GM23248 (cell line): ENCODE measurements around the gene TTLL8. TPM values are rescaled to one million over a fixed set of nuclear protein-coding genes. Genes with fewer than 3 reads are reported as not detected.

Experiments used
- DNase-seq: peaks from one replicate; pipeline ENCODE4 v3.0.0-alpha.2; 2015
- H2AFZ ChIP-seq: fragments of 200-600 bp; sonication (generic); 2 replicates; pipeline ENCODE4 v1.6.1; 2016; ENCODE audit warnings: antibody characterized with exemption
- H3F3A ChIP-seq: fragments of 200-600 bp; sonication (generic); 2 replicates; pipeline ENCODE4 v1.6.1; 2016; ENCODE audit warnings: mild to moderate bottlenecking, antibody characterized with exemption, mixed run types; ENCODE audit not compliant: insufficient read depth
- H3K27ac ChIP-seq: fragments of 200-600 bp; sonication (generic); 2 replicates; pipeline ENCODE4 v1.5.1; 2016; ENCODE audit warnings: mild to moderate bottlenecking
- H3K27me3 ChIP-seq: fragments of 200-600 bp; sonication (generic); replicated peaks from 2 replicates; pipeline ENCODE4 v1.6.1; 2016; ENCODE audit warnings: mild to moderate bottlenecking; ENCODE audit not compliant: insufficient read depth
- H3K36me3 ChIP-seq: fragments of 200-600 bp; sonication (generic); 2 replicates; pipeline ENCODE4 v1.6.1; 2016; ENCODE audit warnings: low read depth, mild to moderate bottlenecking
- H3K4me1 ChIP-seq: fragments of 200-600 bp; sonication (generic); 2 replicates; pipeline ENCODE4 v1.6.1; 2016; ENCODE audit warnings: mild to moderate bottlenecking; ENCODE audit not compliant: insufficient read depth
- H3K4me2 ChIP-seq: fragments of 200-600 bp; sonication (generic); one replicate; pipeline ENCODE4 v1.6.1; 2016; ENCODE audit warnings: mild to moderate bottlenecking; ENCODE audit not compliant: unreplicated experiment
- H3K4me3 ChIP-seq: fragments of 200-600 bp; sonication (generic); 2 replicates; pipeline ENCODE4 v1.5.1; 2016; ENCODE audit warnings: mild to moderate bottlenecking
- H3K79me2 ChIP-seq: fragments of 200-600 bp; sonication (generic); 2 replicates; pipeline ENCODE4 v1.6.1; 2016; ENCODE audit warnings: mild to moderate bottlenecking; ENCODE audit not compliant: insufficient read depth
- H3K9ac ChIP-seq: fragments of 200-600 bp; sonication (generic); 2 replicates; pipeline ENCODE4 v1.6.1; 2016; ENCODE audit warnings: mild to moderate bottlenecking
- H3K9me2 ChIP-seq: fragments of 200-600 bp; sonication (generic); 2 replicates; pipeline ENCODE4 v1.6.1; 2016; ENCODE audit warnings: mixed run types, mild to moderate bottlenecking, moderate library complexity; ENCODE audit not compliant: insufficient read depth
- H3K9me3 ChIP-seq: fragments of 200-600 bp; sonication (generic); one replicate; pipeline ENCODE4 v1.6.1; 2017; ENCODE audit warnings: low read depth
- H4K20me1 ChIP-seq: fragments of 200-600 bp; sonication (generic); 2 replicates; pipeline ENCODE4 v1.6.0; 2016; ENCODE audit not compliant: insufficient read depth
- EZH2 ChIP-seq: fragments of 200-600 bp; sonication (generic); IDR thresholded peaks from 2 replicates; pipeline ENCODE4 v1.6.1; 2018; ENCODE audit warnings: antibody characterized with exemption, mild to moderate bottlenecking; ENCODE audit not compliant: insufficient read depth, poor library complexity, severe bottlenecking
- EZH2phosphoT487 ChIP-seq: fragments of 200-600 bp; sonication (generic); IDR thresholded peaks from 2 replicates; pipeline ENCODE4 v1.6.1; 2018; ENCODE audit warnings: antibody characterized with exemption, moderate library complexity, mild to moderate bottlenecking, low read depth; ENCODE audit not compliant: insufficient read depth
- WGBS, 2 experiments: methylation state at CpG; one replicate each; pipeline ENCODE4 v1.1.6; 2015 to 2017; ENCODE audit warnings: low lambda C conversion rate in 2 of 2, low coverage in 1 of 2; ENCODE audit errors: missing lambda C conversion rate in 2 of 2; 5-methylcytosine and 5-hydroxymethylcytosine counted together
- in situ Hi-C: fragments of 300-500 bp; cut with MboI; formaldehyde crosslinking; loops from 2 replicates; pipeline ENCODE4 v1.15.0; 2020
- polyA plus RNA-seq: library from polyadenylated mRNA; unstranded; fragments of >200 nt; fragmentation: Nextera tagmentation; extraction: Ambion mirVana; gene quantifications from 2 replicates; pipeline ENCODE4 v1.2.1, GENCODE V29; 2016
- total RNA-seq: library from RNA; depleted of rRNA; stranded (reverse); fragments of >200 nt; shearing (Covaris generic); gene quantifications from 2 replicates; pipeline ENCODE4 v1.2.3, GENCODE V29; 2014

TTLL8 gene
- total and polyA plus RNA-seq, 2 experiments from 2014 or later: not detected

DNA sequence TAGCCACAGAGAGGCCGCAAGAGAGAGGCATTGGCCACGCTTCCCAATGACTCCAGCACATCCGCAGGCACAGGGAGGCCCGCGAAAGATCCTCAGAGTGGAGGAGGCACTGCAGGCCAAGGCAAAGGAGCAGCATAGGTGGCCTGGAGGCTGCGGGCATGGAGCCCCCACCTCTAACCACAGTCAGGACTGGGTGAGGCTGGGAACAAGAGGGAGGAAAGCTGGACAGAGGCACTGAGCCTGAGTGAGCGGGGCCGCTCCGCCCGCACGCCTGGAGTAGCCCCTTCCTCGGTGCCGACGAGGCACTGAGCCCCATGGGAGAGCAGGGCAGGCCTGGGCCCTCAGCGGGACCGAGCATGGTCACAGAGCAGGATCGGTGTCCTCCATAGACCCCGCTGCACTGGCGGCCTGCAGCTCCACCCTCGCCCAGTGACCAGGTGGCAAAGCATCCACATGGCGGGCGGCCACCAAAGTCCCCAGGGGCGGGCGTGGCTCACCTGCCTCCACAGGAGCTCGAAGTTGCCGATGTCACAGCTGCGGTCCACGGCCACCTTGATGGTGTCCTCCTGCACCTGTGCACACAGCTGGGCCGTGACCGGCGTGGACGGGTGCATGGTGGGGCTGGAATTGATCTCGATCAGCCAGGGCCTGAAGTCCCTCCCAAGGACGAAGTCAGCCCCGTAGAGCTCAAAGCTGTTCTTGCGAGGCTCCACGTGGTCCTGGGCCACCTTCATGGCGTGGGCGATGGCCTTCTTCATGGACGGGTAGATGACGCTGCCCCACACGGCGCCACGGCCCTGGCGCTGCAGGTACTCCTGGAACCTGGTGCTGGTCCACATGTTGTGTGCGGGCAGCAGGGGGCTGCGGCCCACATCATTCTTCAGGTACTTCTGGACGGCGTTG is 26.7 kb downstream of the TTLL8 start:
- no peaks in the 10 kb centered on the region for H3K9me3 ChIP-seq
- H3K27me3 ChIP-seq: peaks cover 3% of the 10 kb centered on the region
- H3K4me2 ChIP-seq: no peak overlapping the region
- H3K9me2 ChIP-seq: no peaks in the 10 kb centered on the region
- no peaks in the 10 kb centered on the region for H4K20me1 ChIP-seq
- no peak overlapping the region for H3K4me3 ChIP-seq
- TF ChIP-seq EZH2 (no peak), EZH2phosphoT487 (no peak)
- DNase-seq: no peak
- WGBS, 2 experiments: 75 to 78% methylated on average over 44 to 49 of the region's 49 CpGs
- in situ Hi-C loops: loop anchor here (5.0 kb wide), 1 partner anchor 99 kb away; no protein-coding TSS in a partner anchor
- no peaks in the 10 kb centered on the region for H3F3A ChIP-seq
- H3K36me3 ChIP-seq: no peaks in the 10 kb centered on the region
- H2AFZ ChIP-seq: no peak overlapping the region
- no peak overlapping the region for H3K27ac ChIP-seq
- no peak overlapping the region for H3K9ac ChIP-seq
- H3K4me1 ChIP-seq: no peaks in the 10 kb centered on the region
- H3K79me2 ChIP-seq: no peaks in the 10 kb centered on the region

DNA sequence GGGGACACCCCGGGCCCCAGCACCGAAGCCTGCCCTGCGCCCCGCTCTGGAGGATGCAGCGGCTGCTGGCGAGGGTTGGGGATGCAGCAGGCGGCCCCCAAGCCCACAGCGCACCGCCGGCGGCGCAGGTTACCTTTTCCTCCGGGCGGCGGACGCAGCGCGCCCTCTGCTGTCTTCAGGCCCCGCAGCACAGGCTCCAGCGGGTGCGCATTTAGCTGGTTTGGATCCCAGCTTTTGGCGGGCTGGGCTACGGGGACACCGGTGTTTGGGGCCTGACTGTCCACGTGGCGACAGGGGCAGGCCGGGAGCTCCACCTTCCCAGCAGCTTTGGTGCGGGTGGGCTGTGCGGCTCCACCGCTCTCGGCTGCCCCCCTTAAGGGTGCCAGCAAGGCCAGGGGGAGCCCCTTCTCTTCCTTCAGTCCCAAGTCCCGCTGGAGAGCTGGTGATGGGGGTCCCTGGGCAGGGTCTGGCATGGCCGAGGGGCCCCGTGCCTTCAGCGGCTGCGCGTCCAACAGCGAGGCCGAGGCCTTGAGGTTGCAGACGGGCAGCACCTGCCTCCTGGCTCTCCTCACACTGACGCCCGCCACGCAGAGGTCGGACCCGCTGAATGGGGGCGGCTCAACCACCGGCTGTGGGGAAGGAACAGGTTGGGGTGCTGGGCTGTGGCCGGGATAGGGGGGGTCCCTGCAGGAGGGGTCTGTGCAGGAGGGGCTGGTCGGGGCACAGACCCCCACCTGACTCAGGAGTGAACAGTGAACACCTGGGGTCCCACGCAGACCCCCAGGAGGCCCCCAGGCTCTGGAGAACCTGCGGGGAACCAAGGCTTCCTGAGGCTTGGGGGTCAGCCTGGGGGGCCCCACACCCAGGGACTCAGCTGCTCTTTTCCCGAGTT is 27.6 kb downstream of the TTLL8 start:
- H3K27me3 ChIP-seq: peaks cover 5% of the 10 kb centered on the region
- TF ChIP-seq EZH2phosphoT487 (no peak), EZH2 (no peak)

DNA sequence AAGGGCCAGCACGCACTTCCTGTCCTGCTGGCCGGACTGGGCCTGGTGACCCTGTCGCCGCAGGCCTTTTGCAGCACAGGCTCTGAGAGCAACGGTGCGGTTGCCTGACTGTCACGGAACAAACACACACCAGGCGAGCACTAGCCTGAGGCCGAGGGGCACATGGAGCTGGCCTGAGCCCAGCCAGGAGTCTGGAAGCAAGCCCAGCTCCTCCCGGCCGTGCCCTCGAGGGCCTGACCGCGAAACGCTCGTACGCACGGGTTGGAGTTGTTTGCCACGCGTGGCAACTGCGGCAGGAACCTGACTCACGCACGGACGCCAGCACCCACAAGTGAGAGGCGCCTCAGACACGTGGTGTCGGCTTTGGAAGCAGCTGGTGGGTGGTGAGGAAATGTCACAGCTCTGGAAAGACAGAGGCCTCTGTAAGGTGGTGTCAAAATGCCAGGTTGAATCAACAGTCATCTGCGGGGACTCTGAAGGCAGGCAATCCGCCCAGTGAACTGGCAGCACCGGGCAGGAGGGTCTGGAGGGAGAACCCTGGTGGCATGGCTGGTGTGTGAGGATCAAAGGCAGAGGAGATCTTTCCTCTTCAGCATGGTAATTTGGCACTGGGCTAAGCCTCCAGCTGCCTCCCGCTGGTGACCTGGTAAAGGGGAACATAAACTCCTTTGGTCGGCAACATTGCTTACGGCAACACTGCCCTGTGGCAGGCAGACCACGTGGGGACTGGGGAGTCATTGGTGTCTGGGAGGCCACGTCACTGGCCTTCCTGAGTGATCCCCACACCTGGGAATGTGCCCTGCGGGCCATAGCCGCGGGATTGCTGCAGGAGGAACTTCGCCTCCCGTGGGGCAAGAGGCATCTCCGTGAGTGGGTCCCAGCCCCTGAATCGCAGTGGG is 30.2 kb downstream of the TTLL8 start:
- no peak overlapping the region for H3K9ac ChIP-seq
- peaks cover 5% of the 10 kb centered on the region; the same call in 1 of the 2 replicates for H3K27me3 ChIP-seq
- no peaks in the 10 kb centered on the region for H3K9me3 ChIP-seq
- no peaks in the 10 kb centered on the region for H3F3A ChIP-seq
- no peaks in the 10 kb centered on the region for H4K20me1 ChIP-seq
- no peaks in the 10 kb centered on the region for H3K36me3 ChIP-seq
- H2AFZ ChIP-seq: no peak overlapping the region
- no peaks in the 10 kb centered on the region for H3K79me2 ChIP-seq
- no peaks in the 10 kb centered on the region for H3K4me1 ChIP-seq
- no peak overlapping the region for H3K4me2 ChIP-seq
- peak; percentile 43 for DNase-seq
- H3K27ac ChIP-seq: no peak overlapping the region
- 57 to 60% methylated on average over 42 of the region's 42 CpGs for WGBS, 2 experiments
- no peak overlapping the region for H3K4me3 ChIP-seq
- H3K9me2 ChIP-seq: no peaks in the 10 kb centered on the region
- in situ Hi-C loops: no loop called here
- no peak for TF ChIP-seq EZH2phosphoT487
- no peak for TF ChIP-seq EZH2

More for the DNA sequence above, 27.6 kb downstream of the TTLL8 start:
- Histone ChIP-seq H2AFZ (no peak overlapping the region), H3K79me2 (no peaks in the 10 kb centered on the region), H3F3A (no peaks in the 10 kb centered on the region), H3K9ac (no peak overlapping the region), H3K4me3 (no peak overlapping the region), H4K20me1 (no peaks in the 10 kb centered on the region), H3K9me3 (no peaks in the 10 kb centered on the region), H3K4me2 (no peak overlapping the region), H3K9me2 (no peaks in the 10 kb centered on the region), H3K4me1 (no peaks in the 10 kb centered on the region), H3K36me3 (no peaks in the 10 kb centered on the region), H3K27ac (no peak overlapping the region)
- in situ Hi-C loops: loop anchor here (5.0 kb wide), 1 partner anchor 98 kb away; no protein-coding TSS in a partner anchor
- peak; percentile 83 for DNase-seq
- 17 to 18% methylated on average over 47 to 51 of the region's 52 CpGs for WGBS, 2 experiments
